HepG2 (cell line): ENCODE data around the gene RPTN.

ENCODE experiments used
- ATF7 ChIP-seq, 2 experiments: fragments of 450-650 bp in 1 of 2; sonication (generic) in 1 of 2; formaldehyde crosslinking in 1 of 2; IDR thresholded peaks; 2 replicates each; pipeline versions ENCODE4 v1.4.0 to v1.6.1; 2016 to 2020; ENCODE audit warnings: antibody characterized with exemption in 1 of 2, mild to moderate bottlenecking in 1 of 2, missing genetic modification reagents in 1 of 2
- CREM ChIP-seq, 2 experiments: sonication (generic) in 1 of 2; formaldehyde crosslinking in 1 of 2; IDR thresholded peaks; 2 replicates each; pipeline versions ENCODE4 v1.4.0 to v1.6.1; 2016 to 2020; ENCODE audit warnings: antibody characterized with exemption in 1 of 2, mild to moderate bottlenecking in 1 of 2, missing genetic modification reagents in 1 of 2
- CTCF ChIP-seq: sonication (generic); formaldehyde crosslinking; IDR thresholded peaks from 2 replicates; pipeline ENCODE4 v1.5.0; 2020; ENCODE audit warnings: mild to moderate bottlenecking, missing genetic modification reagents, moderate library complexity
- ERF ChIP-seq: IDR thresholded peaks from 2 replicates; pipeline ENCODE4 v1.6.1; 2018; ENCODE audit warnings: missing biosample characterization, missing genetic modification reagents
- FOXM1 ChIP-seq: sonication (generic); formaldehyde crosslinking; IDR thresholded peaks from 2 replicates; pipeline ENCODE4 v1.5.0; 2020; ENCODE audit warnings: missing genetic modification reagents
- GABPA ChIP-seq, 2 experiments: IDR thresholded peaks; 2 replicates each; pipeline ENCODE4 v1.6.1; 2011 to 2016; ENCODE audit warnings: low read depth in 2 of 2, low read length in 1 of 2, missing biosample characterization in 1 of 2, missing genetic modification characterization in 1 of 2
- JDP2 ChIP-seq: sonication (generic); formaldehyde crosslinking; IDR thresholded peaks from 2 replicates; pipeline ENCODE4 v1.8.1; 2022; ENCODE audit warnings: missing genetic modification reagents, borderline replicate concordance
- POLR2AphosphoS5 ChIP-seq: IDR thresholded peaks from 2 replicates; pipeline ENCODE4 v1.6.1; 2012; ENCODE audit warnings: low read depth, low read length
- SMARCC2 ChIP-seq: fragments of 450-650 bp; IDR thresholded peaks from 2 replicates; pipeline ENCODE4 v1.6.1; 2017; ENCODE audit warnings: antibody characterized with exemption, mild to moderate bottlenecking
- WIZ ChIP-seq: sonication (generic); formaldehyde crosslinking; IDR thresholded peaks from 2 replicates; pipeline ENCODE4 v1.5.1; 2020; ENCODE audit warnings: mild to moderate bottlenecking, missing genetic modification reagents
- ZC3H4 ChIP-seq: sonication (generic); formaldehyde crosslinking; IDR thresholded peaks from 2 replicates; pipeline ENCODE4 v1.4.0; 2020; ENCODE audit warnings: missing genetic modification reagents, borderline replicate concordance
- ZNF282 ChIP-seq: fragments of 450-650 bp; IDR thresholded peaks from 2 replicates; pipeline ENCODE4 v1.6.1; 2018; ENCODE audit not compliant: partially characterized antibody
- TF ChIP-seq, protein P1 (sequence below): sonication (generic); formaldehyde crosslinking; IDR thresholded peaks from 2 replicates; pipeline ENCODE4 v1.4.0; 2020; ENCODE audit warnings: low read depth, mild to moderate bottlenecking, missing genetic modification reagents
- TF ChIP-seq, protein P2 (sequence below), 2 experiments: IDR thresholded peaks; 2 replicates each; pipeline ENCODE4 v1.6.1; 2011 to 2012; ENCODE audit warnings: low read length in 2 of 2, borderline replicate concordance in 1 of 2, low read depth in 1 of 2, mild to moderate bottlenecking in 1 of 2, moderate library complexity in 1 of 2

DNA sequence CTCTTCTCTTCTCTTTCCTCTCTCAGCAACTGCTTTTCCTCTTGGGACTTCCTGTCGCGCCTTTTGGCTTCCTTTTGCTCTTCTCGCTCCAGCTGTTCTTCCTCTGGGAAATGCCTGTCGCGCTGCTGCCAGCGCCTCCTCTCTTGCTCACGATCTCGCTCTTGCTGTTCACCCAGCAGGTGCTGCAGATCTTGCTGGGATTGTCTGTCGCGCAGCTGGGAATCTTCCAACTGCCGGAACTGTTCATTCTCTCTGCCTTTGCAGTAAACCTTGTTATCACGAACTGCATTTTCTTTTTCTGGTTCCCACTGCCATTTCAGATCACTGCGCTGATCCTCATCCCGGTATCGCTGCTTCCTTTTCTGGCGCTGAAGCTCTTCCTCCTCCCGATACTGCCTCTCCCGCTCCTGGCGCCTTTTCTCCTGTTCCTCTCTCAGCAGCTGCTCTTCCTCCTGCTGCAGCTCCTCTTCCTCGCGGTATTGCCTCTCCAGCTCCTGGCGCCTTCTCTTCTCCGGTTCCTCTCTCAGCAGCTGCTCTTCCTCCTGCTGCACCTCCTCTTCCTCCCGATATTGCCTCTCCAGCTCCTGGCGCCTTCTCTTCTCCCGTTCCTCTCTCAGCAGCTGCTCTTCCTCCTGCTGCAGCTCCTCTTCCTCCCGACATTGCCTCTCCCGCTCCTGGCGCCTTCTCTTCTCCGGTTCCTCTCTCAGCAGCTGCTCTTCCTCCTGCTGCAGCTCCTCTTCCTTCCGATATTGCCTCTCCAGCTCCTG lies 49.6 kb downstream of the RPTN start:
- TF ChIP-seq CREM (IDR thresholded peaks at IDR 0.05) (no peak), CREM (CRISPR knock-in tag; IDR thresholded peaks at IDR 0.05) (no peak), POLR2AphosphoS5 (no peak), GABPA (IDR thresholded peaks at IDR 0.05; ENCODE audit: low read depth, low read length) (no peak), GABPA (CRISPR knock-in tag; IDR thresholded peaks at IDR 0.05; ENCODE audit: low read depth) (no peak), ZNF282 (no peak), ERF (CRISPR knock-in tag) (no peak), CTCF (CRISPR knock-in tag) (no peak), SMARCC2 (no peak), ATF7 (IDR thresholded peaks at IDR 0.05) (no peak), ATF7 (CRISPR knock-in tag; IDR thresholded peaks at IDR 0.05) (no peak), JDP2 (CRISPR knock-in tag) (no peak), ZC3H4 (CRISPR knock-in tag) (no peak), WIZ (no peak), FOXM1 (CRISPR knock-in tag) (no peak)
- TF ChIP-seq, protein P1, sequence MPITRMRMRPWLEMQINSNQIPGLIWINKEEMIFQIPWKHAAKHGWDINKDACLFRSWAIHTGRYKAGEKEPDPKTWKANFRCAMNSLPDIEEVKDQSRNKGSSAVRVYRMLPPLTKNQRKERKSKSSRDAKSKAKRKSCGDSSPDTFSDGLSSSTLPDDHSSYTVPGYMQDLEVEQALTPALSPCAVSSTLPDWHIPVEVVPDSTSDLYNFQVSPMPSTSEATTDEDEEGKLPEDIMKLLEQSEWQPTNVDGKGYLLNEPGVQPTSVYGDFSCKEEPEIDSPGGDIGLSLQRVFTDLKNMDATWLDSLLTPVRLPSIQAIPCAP (CRISPR knock-in tag): no peak
- TF ChIP-seq, protein P2, sequence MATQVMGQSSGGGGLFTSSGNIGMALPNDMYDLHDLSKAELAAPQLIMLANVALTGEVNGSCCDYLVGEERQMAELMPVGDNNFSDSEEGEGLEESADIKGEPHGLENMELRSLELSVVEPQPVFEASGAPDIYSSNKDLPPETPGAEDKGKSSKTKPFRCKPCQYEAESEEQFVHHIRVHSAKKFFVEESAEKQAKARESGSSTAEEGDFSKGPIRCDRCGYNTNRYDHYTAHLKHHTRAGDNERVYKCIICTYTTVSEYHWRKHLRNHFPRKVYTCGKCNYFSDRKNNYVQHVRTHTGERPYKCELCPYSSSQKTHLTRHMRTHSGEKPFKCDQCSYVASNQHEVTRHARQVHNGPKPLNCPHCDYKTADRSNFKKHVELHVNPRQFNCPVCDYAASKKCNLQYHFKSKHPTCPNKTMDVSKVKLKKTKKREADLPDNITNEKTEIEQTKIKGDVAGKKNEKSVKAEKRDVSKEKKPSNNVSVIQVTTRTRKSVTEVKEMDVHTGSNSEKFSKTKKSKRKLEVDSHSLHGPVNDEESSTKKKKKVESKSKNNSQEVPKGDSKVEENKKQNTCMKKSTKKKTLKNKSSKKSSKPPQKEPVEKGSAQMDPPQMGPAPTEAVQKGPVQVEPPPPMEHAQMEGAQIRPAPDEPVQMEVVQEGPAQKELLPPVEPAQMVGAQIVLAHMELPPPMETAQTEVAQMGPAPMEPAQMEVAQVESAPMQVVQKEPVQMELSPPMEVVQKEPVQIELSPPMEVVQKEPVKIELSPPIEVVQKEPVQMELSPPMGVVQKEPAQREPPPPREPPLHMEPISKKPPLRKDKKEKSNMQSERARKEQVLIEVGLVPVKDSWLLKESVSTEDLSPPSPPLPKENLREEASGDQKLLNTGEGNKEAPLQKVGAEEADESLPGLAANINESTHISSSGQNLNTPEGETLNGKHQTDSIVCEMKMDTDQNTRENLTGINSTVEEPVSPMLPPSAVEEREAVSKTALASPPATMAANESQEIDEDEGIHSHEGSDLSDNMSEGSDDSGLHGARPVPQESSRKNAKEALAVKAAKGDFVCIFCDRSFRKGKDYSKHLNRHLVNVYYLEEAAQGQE (IDR thresholded peaks at IDR 0.05; ENCODE audit: borderline replicate concordance in 1 of 2, low read depth in 1 of 2, low read length in 2 of 2): no peak
